Measurements from ENCODE around the gene ABTB2.

The ABTB2 gene

GRCh38 chr11:34302046-34302921, 55.5 kb downstream of the ABTB2 start:
- 0 out of 2 replicates have a peak overlapping the region, but pooled peaks have one; percentile 21 for H3K9ac ChIP-seq (ENCODE audit: low read depth, low read length)
- H3K27me3 ChIP-seq (ENCODE audit: insufficient read depth, low read length): no peaks in the 10 kb centered on the region
- no peaks in the 10 kb centered on the region for H3K9me3 ChIP-seq (ENCODE audit: insufficient read depth, low read depth, low read length)
- peaks cover 22% of the 10 kb centered on the region for H3K4me1 ChIP-seq (ENCODE audit: insufficient read depth, low read length)
- 75% methylated on average over 4 of the region's 4 CpGs for WGBS
- H3K4me3 ChIP-seq (ENCODE audit: low read length): no peak overlapping the region
- no peaks in the 10 kb centered on the region for H3K36me3 ChIP-seq (ENCODE audit: insufficient read depth, low read length)
- 0 out of 2 replicates have a peak overlapping the region, but pooled peaks have one; percentile 16 for H3K27ac ChIP-seq (ENCODE audit: low read depth, low read length)

- Histone ChIP-seq H3K9ac (ENCODE audit: low read depth, low read length) (no peak overlapping the region), H3K4me1 (ENCODE audit: insufficient read depth, low read length) (peaks cover 19% of the 10 kb centered on the region), H3K9me3 (ENCODE audit: insufficient read depth, low read depth, low read length) (no peaks in the 10 kb centered on the region), H3K27me3 (ENCODE audit: insufficient read depth, low read length) (no peaks in the 10 kb centered on the region), H3K36me3 (ENCODE audit: insufficient read depth, low read length) (no peaks in the 10 kb centered on the region), H3K4me3 (ENCODE audit: low read length) (no peak overlapping the region), H3K27ac (ENCODE audit: low read depth, low read length) (no peak overlapping the region)
- WGBS: 83% methylated on average over 2 of the region's 3 CpGs
Observed at GRCh38 chr11:34300926-34301295, 56.9 kb downstream of the ABTB2 start.

- Histone ChIP-seq H3K9ac (ENCODE audit: low read depth, low read length) (no peak overlapping the region), H3K4me3 (ENCODE audit: low read length) (no peak overlapping the region), H3K36me3 (ENCODE audit: insufficient read depth, low read length) (no peaks in the 10 kb centered on the region), H3K4me1 (ENCODE audit: insufficient read depth, low read length) (peaks cover 19% of the 10 kb centered on the region), H3K27ac (ENCODE audit: low read depth, low read length) (no peak overlapping the region), H3K9me3 (ENCODE audit: insufficient read depth, low read depth, low read length) (no peaks in the 10 kb centered on the region), H3K27me3 (ENCODE audit: insufficient read depth, low read length) (no peaks in the 10 kb centered on the region)
- 87% methylated on average over 11 of the region's 11 CpGs for WGBS
Observed at GRCh38 chr11:34300026-34300925, 57.5 kb downstream of the ABTB2 start.

GRCh38 chr11:34299284-34299972, 58.4 kb downstream of the ABTB2 start:
- 59% methylated on average over 11 of the region's 11 CpGs for WGBS
- Histone ChIP-seq H3K27ac (ENCODE audit: low read depth, low read length) (0 out of 2 replicates have a peak overlapping the region, but pooled peaks have one; percentile 3), H3K9me3 (ENCODE audit: insufficient read depth, low read depth, low read length) (no peaks in the 10 kb centered on the region), H3K9ac (ENCODE audit: low read depth, low read length) (no peak overlapping the region), H3K4me1 (ENCODE audit: insufficient read depth, low read length) (peaks cover 19% of the 10 kb centered on the region), H3K36me3 (ENCODE audit: insufficient read depth, low read length) (no peaks in the 10 kb centered on the region), H3K27me3 (ENCODE audit: insufficient read depth, low read length) (no peaks in the 10 kb centered on the region), H3K4me3 (ENCODE audit: low read length) (no peak overlapping the region)

- H3K9me3 ChIP-seq (ENCODE audit: insufficient read depth, low read depth, low read length): no peaks in the 10 kb centered on the region
- H3K36me3 ChIP-seq (ENCODE audit: insufficient read depth, low read length): no peaks in the 10 kb centered on the region
- H3K4me1 ChIP-seq (ENCODE audit: insufficient read depth, low read length): peaks cover 19% of the 10 kb centered on the region
- no peak overlapping the region for H3K27ac ChIP-seq (ENCODE audit: low read depth, low read length)
- no peak overlapping the region for H3K9ac ChIP-seq (ENCODE audit: low read depth, low read length)
- H3K4me3 ChIP-seq (ENCODE audit: low read length): no peak overlapping the region
- no peaks in the 10 kb centered on the region for H3K27me3 ChIP-seq (ENCODE audit: insufficient read depth, low read length)
- WGBS: 89% methylated on average over 1 of the region's 2 CpGs
Observed at GRCh38 chr11:34298871-34299270, 58.9 kb downstream of the ABTB2 start.

GRCh38 chr11:34296412-34296811, 61.4 kb downstream of the ABTB2 start:
- no peaks in the 10 kb centered on the region for H3K9me3 ChIP-seq (ENCODE audit: insufficient read depth, low read depth, low read length)
- no peaks in the 10 kb centered on the region for H3K36me3 ChIP-seq (ENCODE audit: insufficient read depth, low read length)
- H3K9ac ChIP-seq (ENCODE audit: low read depth, low read length): no peak overlapping the region
- WGBS: 100% methylated on average over 1 of the region's 1 CpG
- H3K4me1 ChIP-seq (ENCODE audit: insufficient read depth, low read length): peaks cover 19% of the 10 kb centered on the region
- H3K4me3 ChIP-seq (ENCODE audit: low read length): no peak overlapping the region
- H3K27me3 ChIP-seq (ENCODE audit: insufficient read depth, low read length): no peaks in the 10 kb centered on the region
- H3K27ac ChIP-seq (ENCODE audit: low read depth, low read length): no peak overlapping the region

- 67% methylated on average over 2 of the region's 2 CpGs for WGBS
- H3K27me3 ChIP-seq (ENCODE audit: insufficient read depth, low read length): no peaks in the 10 kb centered on the region
- no peak overlapping the region for H3K4me3 ChIP-seq (ENCODE audit: low read length)
- no peak overlapping the region for H3K9ac ChIP-seq (ENCODE audit: low read depth, low read length)
- no peaks in the 10 kb centered on the region for H3K36me3 ChIP-seq (ENCODE audit: insufficient read depth, low read length)
- no peak overlapping the region for H3K27ac ChIP-seq (ENCODE audit: low read depth, low read length)
- no peaks in the 10 kb centered on the region for H3K9me3 ChIP-seq (ENCODE audit: insufficient read depth, low read depth, low read length)
- no peaks in the 10 kb centered on the region for H3K4me1 ChIP-seq (ENCODE audit: insufficient read depth, low read length)
Observed at GRCh38 chr11:34292546-34292945, 65.3 kb downstream of the ABTB2 start.

GRCh38 chr11:34292111-34292510, 65.7 kb downstream of the ABTB2 start:
- no peaks in the 10 kb centered on the region for H3K9me3 ChIP-seq (ENCODE audit: insufficient read depth, low read depth, low read length)
- H3K4me1 ChIP-seq (ENCODE audit: insufficient read depth, low read length): no peaks in the 10 kb centered on the region
- no peak overlapping the region for H3K9ac ChIP-seq (ENCODE audit: low read depth, low read length)
- H3K27me3 ChIP-seq (ENCODE audit: insufficient read depth, low read length): no peaks in the 10 kb centered on the region
- 87% methylated on average over 2 of the region's 3 CpGs for WGBS
- no peak overlapping the region for H3K4me3 ChIP-seq (ENCODE audit: low read length)
- no peak overlapping the region for H3K27ac ChIP-seq (ENCODE audit: low read depth, low read length)
- no peaks in the 10 kb centered on the region for H3K36me3 ChIP-seq (ENCODE audit: insufficient read depth, low read length)

- Histone ChIP-seq H3K27me3 (ENCODE audit: insufficient read depth, low read length) (no peaks in the 10 kb centered on the region), H3K36me3 (ENCODE audit: insufficient read depth, low read length) (no peaks in the 10 kb centered on the region), H3K9me3 (ENCODE audit: insufficient read depth, low read depth, low read length) (no peaks in the 10 kb centered on the region), H3K27ac (ENCODE audit: low read depth, low read length) (no peak overlapping the region), H3K9ac (ENCODE audit: low read depth, low read length) (no peak overlapping the region), H3K4me3 (ENCODE audit: low read length) (no peak overlapping the region), H3K4me1 (ENCODE audit: insufficient read depth, low read length) (no peaks in the 10 kb centered on the region)
- 58% methylated on average over 1 of the region's 1 CpG for WGBS
Observed at GRCh38 chr11:34290926-34291325, 66.9 kb downstream of the ABTB2 start.

- H3K9ac ChIP-seq (ENCODE audit: low read depth, low read length): no peak overlapping the region
- no peaks in the 10 kb centered on the region for H3K4me1 ChIP-seq (ENCODE audit: insufficient read depth, low read length)
- no peak overlapping the region for H3K4me3 ChIP-seq (ENCODE audit: low read length)
- no peaks in the 10 kb centered on the region for H3K9me3 ChIP-seq (ENCODE audit: insufficient read depth, low read depth, low read length)
- whole genome bisulfite sequencing: 76% methylated on average over 7 of the region's 7 CpGs
- H3K27me3 ChIP-seq (ENCODE audit: insufficient read depth, low read length): no peaks in the 10 kb centered on the region
- no peaks in the 10 kb centered on the region for H3K36me3 ChIP-seq (ENCODE audit: insufficient read depth, low read length)
- H3K27ac ChIP-seq (ENCODE audit: low read depth, low read length): no peak overlapping the region
Observed at GRCh38 chr11:34288492-34288891, 69.3 kb downstream of the ABTB2 start.
